ENCODE data around the gene PRICKLE4. TPM values are rescaled to one million over a fixed set of nuclear protein-coding genes. Genes with fewer than 3 reads are reported as not detected.

Gene PRICKLE4
- total and polyA plus RNA-seq, 10 donors, result 0.41 to 32.8 (median 10.6) TPM

DNA sequence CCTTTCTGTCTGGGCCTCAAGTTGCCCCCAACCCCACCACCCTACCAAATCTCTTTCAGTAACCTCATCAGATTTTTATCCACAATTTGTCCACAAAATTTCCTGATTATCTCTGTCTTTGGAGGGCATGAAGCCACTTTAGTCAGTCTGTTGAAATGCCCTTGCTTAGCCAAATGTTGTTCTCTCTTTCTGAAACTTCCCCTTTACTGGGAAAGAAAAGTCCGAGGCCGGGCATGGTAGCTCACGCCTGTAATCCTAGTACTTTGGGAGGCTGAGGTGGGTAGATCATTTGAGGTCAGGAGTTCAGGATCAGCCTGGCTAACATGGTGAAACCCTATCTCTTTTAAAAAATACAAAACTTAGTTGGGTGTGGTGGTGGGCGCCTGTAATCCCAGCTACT, 40.7 kb downstream of the PRICKLE4 start:
- H3K9me3 ChIP-seq, result no peaks in the 10 kb centered on the region
- no peak overlapping the region for H3K4me3 ChIP-seq
- no peaks in the 10 kb centered on the region for H3K27me3 ChIP-seq (replicated peaks in 1 of 7)
- peaks cover 0 to 5% (median 0%) of the 10 kb centered on the region in 6 donors for H3K4me1 ChIP-seq
- no peaks in the 10 kb centered on the region for H3K36me3 ChIP-seq
- 59 to 88% (median 78%) methylated on average over 4 of the region's 4 CpGs for WGBS, 5 donors
- intact Hi-C loops (cut with DNase I; ENCODE audit: low total_unique reads), result no loop called here
- H3K27ac ChIP-seq, result no peak overlapping the region
- no peak for TF ChIP-seq POLR2A (IDR thresholded peaks at IDR 0.05)
- TF ChIP-seq, protein P1, sequence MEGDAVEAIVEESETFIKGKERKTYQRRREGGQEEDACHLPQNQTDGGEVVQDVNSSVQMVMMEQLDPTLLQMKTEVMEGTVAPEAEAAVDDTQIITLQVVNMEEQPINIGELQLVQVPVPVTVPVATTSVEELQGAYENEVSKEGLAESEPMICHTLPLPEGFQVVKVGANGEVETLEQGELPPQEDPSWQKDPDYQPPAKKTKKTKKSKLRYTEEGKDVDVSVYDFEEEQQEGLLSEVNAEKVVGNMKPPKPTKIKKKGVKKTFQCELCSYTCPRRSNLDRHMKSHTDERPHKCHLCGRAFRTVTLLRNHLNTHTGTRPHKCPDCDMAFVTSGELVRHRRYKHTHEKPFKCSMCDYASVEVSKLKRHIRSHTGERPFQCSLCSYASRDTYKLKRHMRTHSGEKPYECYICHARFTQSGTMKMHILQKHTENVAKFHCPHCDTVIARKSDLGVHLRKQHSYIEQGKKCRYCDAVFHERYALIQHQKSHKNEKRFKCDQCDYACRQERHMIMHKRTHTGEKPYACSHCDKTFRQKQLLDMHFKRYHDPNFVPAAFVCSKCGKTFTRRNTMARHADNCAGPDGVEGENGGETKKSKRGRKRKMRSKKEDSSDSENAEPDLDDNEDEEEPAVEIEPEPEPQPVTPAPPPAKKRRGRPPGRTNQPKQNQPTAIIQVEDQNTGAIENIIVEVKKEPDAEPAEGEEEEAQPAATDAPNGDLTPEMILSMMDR (IDR thresholded peaks at IDR 0.05 in 8 of 11, conservative IDR thresholded peaks at IDR 0.05 in 3 of 11), result no peak
- no peak for TF ChIP-seq POLR2AphosphoS5 (IDR thresholded peaks at IDR 0.05)
- no peak for DNase-seq

DNA sequence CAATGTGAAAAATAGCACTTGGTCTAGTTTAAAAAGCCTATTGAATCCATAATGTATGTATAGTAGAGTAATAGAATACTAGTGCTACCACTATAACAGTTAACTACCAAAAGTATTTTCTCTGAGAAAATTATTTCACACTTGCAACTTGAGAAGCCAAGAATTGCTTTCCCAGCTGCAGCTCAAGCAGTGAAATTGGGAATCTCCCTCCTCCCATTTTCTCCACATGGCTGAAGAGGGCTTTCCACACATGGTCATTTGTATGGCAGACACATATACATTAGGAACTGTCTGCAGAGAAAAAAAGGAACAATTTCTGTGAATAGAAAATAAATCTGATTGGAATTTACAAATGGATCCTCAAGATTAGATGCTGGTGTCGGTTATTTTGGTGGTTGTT, 41.4 kb downstream of the PRICKLE4 start:
- Histone ChIP-seq H3K4me3 (no peak overlapping the region), H3K9me3 (no peaks in the 10 kb centered on the region), H3K36me3 (no peaks in the 10 kb centered on the region), H3K4me1 (peaks cover 0 to 5% (median 0%) of the 10 kb centered on the region in 6 donors), H3K27ac (no peak overlapping the region), H3K27me3 (replicated peaks in 1 of 7) (no peaks in the 10 kb centered on the region)
- WGBS, 5 donors, result 92 to 100% (median 100%) methylated on average over 1 of the region's 1 CpG
- intact Hi-C loops (cut with DNase I; ENCODE audit: low total_unique reads), result no loop called here
- TF ChIP-seq, protein P1 (IDR thresholded peaks at IDR 0.05 in 8 of 11, conservative IDR thresholded peaks at IDR 0.05 in 3 of 11), result no peak
- TF ChIP-seq POLR2AphosphoS5 (IDR thresholded peaks at IDR 0.05) (no peak), POLR2A (IDR thresholded peaks at IDR 0.05) (no peak)
- DNase-seq, result no peak

DNA sequence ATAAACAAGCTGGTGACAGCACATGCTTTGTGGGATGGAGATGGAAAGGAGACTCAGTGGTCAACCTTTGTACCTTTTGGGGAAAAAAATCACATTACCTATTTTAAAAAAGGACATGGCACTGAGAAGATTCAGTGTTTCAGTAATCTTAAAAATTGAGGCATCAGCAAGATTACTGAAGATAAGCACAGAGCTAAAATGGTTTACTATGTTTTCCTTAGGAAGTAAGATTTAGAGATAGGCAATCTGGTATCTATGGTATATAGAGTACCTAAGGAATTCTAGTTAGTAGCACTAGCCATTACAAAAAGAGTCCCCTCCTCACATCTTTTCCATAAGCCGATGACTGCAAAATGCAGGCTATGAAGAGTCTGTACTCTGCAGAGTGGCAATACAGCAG, 42.6 kb downstream of the PRICKLE4 start:
- intact Hi-C loops (cut with DNase I; ENCODE audit: low total_unique reads), result no loop called here
- H3K4me3 ChIP-seq, result no peak overlapping the region
- WGBS, 5 donors, result 92 to 100% (median 100%) methylated on average over 1 of the region's 1 CpG
- H3K36me3 ChIP-seq, result no peaks in the 10 kb centered on the region
- no peaks in the 10 kb centered on the region for H3K27me3 ChIP-seq (replicated peaks in 1 of 7)
- H3K27ac ChIP-seq, result no peak overlapping the region
- H3K4me1 ChIP-seq, result peaks cover 0 to 5% (median 0%) of the 10 kb centered on the region in 6 donors
- no peak for DNase-seq
- TF ChIP-seq POLR2A (IDR thresholded peaks at IDR 0.05), result no peak
- TF ChIP-seq, protein P1 (IDR thresholded peaks at IDR 0.05 in 8 of 11, conservative IDR thresholded peaks at IDR 0.05 in 3 of 11), result no peak
- no peak for TF ChIP-seq POLR2AphosphoS5 (IDR thresholded peaks at IDR 0.05)
- H3K9me3 ChIP-seq, result no peaks in the 10 kb centered on the region

DNA sequence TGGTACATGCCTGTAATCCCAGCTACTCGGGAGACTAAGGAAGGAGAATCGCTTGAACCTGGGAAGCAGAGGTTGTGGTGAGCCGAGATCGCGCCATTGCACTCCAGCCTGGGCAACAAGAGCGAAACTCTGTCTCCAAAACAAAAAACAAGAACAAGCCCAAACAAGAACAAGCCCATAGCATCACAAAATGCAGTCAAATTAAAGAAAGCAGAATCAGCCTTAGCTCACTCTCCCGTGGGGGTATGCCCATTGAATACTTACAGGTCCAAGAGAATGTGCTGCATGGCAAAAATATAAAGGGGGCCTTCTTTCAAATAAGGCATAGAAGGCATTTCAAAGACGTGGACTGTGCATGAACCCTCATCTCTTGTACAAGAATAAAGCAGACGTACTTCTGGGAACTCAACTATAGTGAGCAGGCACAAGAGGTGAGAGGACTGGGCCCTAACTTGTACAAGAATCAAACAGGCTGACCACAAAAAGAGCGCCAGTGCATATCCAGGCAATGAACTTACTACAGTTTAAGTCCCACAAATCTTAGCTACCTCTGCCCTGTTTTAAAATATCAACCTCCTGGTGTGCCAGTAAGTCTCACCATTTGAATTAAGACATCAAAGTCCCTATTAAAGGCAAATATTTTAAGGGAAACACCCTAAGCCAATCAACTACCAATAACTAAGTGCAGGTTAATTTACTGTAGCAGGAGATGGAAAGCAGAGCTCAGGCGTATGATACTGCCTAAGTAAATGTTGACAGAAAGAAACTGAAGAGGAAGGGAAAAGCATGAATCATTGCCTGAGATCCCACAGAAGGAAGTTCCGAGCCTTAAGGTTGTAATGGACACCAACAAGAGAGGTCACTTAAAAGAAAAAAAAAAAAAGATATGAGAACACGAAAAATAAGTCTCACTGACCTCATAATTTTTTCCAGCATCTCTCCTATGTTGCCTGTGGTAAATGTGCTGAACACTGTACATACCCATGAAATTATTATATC, 44.3 kb downstream of the PRICKLE4 start:
- no peaks in the 10 kb centered on the region for H3K9me3 ChIP-seq
- 86 to 90% (median 89%) methylated on average over 13 of the region's 13 CpGs for WGBS, 5 donors
- DNase-seq, result no peak
- no peaks in the 10 kb centered on the region for H3K36me3 ChIP-seq
- no peak overlapping the region for H3K4me3 ChIP-seq
- H3K27ac ChIP-seq, result no peak overlapping the region
- no peak for TF ChIP-seq POLR2A (IDR thresholded peaks at IDR 0.05)
- TF ChIP-seq, protein P1 (IDR thresholded peaks at IDR 0.05 in 8 of 11, conservative IDR thresholded peaks at IDR 0.05 in 3 of 11), result no peak
- no peak for TF ChIP-seq POLR2AphosphoS5 (IDR thresholded peaks at IDR 0.05)
- H3K27me3 ChIP-seq (replicated peaks in 1 of 7), result no peaks in the 10 kb centered on the region
- intact Hi-C loops (cut with DNase I; ENCODE audit: low total_unique reads), result no loop called here
- H3K4me1 ChIP-seq, result peaks cover 0 to 5% (median 0%) of the 10 kb centered on the region in 6 donors

Measured in spleen (tissue), 11 donors.